GM23338 (cell line): ENCODE data around the gene RGPD4. TPM values are rescaled to one million over a fixed set of nuclear protein-coding genes. Genes with fewer than 3 reads are reported as not detected.

Experiments used
- ATAC-seq: fragments of 200-7000 bp; cut with Tn5 transposase; 3 replicates; pipeline ENCODE4 v1.9.1; 2020
- DNase-seq: peaks from one replicate; pipeline ENCODE4 v3.0.0-alpha.2; 2015; ENCODE audit warnings: low spot score
- H2AFZ ChIP-seq: fragments of 200-600 bp; sonication (generic); 2 replicates; pipeline ENCODE4 v1.8.0; 2016; ENCODE audit warnings: antibody characterized with exemption, mild to moderate bottlenecking, moderate library complexity
- H3F3A ChIP-seq: fragments of 200-600 bp; sonication (generic); replicated peaks from 2 replicates; pipeline ENCODE4 v1.8.0; 2017; ENCODE audit warnings: antibody characterized with exemption, mixed run types, low read depth
- H3K27ac ChIP-seq: fragments of 200-600 bp; sonication (generic); 2 replicates; pipeline ENCODE4 v1.6.1; 2016; ENCODE audit warnings: low read depth
- H3K27me3 ChIP-seq: fragments of 200-600 bp; sonication (generic); 2 replicates; pipeline ENCODE4 v1.8.0; 2016; ENCODE audit warnings: mild to moderate bottlenecking, mixed run types, moderate library complexity; ENCODE audit not compliant: insufficient read depth
- H3K36me3 ChIP-seq: fragments of 200-600 bp; sonication (generic); 2 replicates; pipeline ENCODE4 v1.8.0; 2016; ENCODE audit warnings: mild to moderate bottlenecking; ENCODE audit not compliant: insufficient read depth
- H3K4me1 ChIP-seq: fragments of 200-600 bp; sonication (generic); 2 replicates; pipeline ENCODE4 v1.8.0; 2016; ENCODE audit warnings: mild to moderate bottlenecking, moderate library complexity; ENCODE audit not compliant: insufficient read depth
- H3K4me2 ChIP-seq: fragments of 200-600 bp; sonication (generic); 2 replicates; pipeline ENCODE4 v1.7.1; 2017; ENCODE audit warnings: mixed run types
- H3K4me3 ChIP-seq: fragments of 200-600 bp; sonication (generic); 2 replicates; pipeline ENCODE4 v1.6.1; 2016; ENCODE audit warnings: mixed run types
- H3K79me2 ChIP-seq: fragments of 200-600 bp; sonication (generic); replicated peaks from 2 replicates; pipeline ENCODE4 v1.8.0; 2017; ENCODE audit warnings: mild to moderate bottlenecking; ENCODE audit not compliant: insufficient read depth
- H3K9me2 ChIP-seq: fragments of 200-600 bp; sonication (generic); 2 replicates; pipeline ENCODE4 v1.8.0; 2017; ENCODE audit not compliant: insufficient read depth
- H4K20me1 ChIP-seq: fragments of 200-600 bp; sonication (generic); replicated peaks from 2 replicates; pipeline ENCODE4 v1.8.0; 2017; ENCODE audit warnings: mild to moderate bottlenecking; ENCODE audit not compliant: insufficient read depth
- H3K27ac Mint-ChIP-seq: 2 replicates; pipeline ENCODE4 v1.8.0; 2020; ENCODE audit warnings: inconsistent platforms, mild to moderate bottlenecking, moderate library complexity, mixed read lengths
- H3K27me3 Mint-ChIP-seq: 3 replicates; pipeline ENCODE4 v1.8.0; 2022; ENCODE audit warnings: low read depth, mild to moderate bottlenecking, moderate library complexity, mixed read lengths, inconsistent platforms; ENCODE audit not compliant: insufficient read depth, poor library complexity
- H3K36me3 Mint-ChIP-seq: 3 replicates; pipeline ENCODE4 v1.8.0; 2021; ENCODE audit warnings: low read depth, mild to moderate bottlenecking, inconsistent platforms, moderate library complexity, mixed read lengths
- H3K4me1 Mint-ChIP-seq: 3 replicates; pipeline ENCODE4 v1.8.0; 2020; ENCODE audit warnings: mild to moderate bottlenecking, inconsistent platforms, mixed read lengths
- H3K4me3 Mint-ChIP-seq: 3 replicates; pipeline ENCODE4 v1.8.0; 2021; ENCODE audit warnings: moderate library complexity, mild to moderate bottlenecking, inconsistent platforms, mixed read lengths
- H3K9me3 Mint-ChIP-seq: 3 replicates; pipeline ENCODE4 v1.8.0; 2020; ENCODE audit warnings: moderate library complexity, mild to moderate bottlenecking, inconsistent platforms, mixed read lengths
- CREB1 ChIP-seq: fragments of 250-450 bp; sonication (Bioruptor Pico); IDR thresholded peaks from 2 replicates; pipeline ENCODE4 v1.5.0; 2020; ENCODE audit warnings: low read depth, mild to moderate bottlenecking, moderate library complexity
- CTCF ChIP-seq, 2 experiments: fragments of 200-600 bp in 1 of 2; sonication (generic) in 1 of 2; conservative IDR thresholded peaks; 2 replicates each; pipeline versions ENCODE4 v1.5.1 to v1.6.1; 2016 to 2017; ENCODE audit warnings: antibody characterized with exemption in 2 of 2, low read depth in 2 of 2, mild to moderate bottlenecking in 2 of 2, moderate library complexity in 1 of 2
- EZH2phosphoT487 ChIP-seq: fragments of 200-600 bp; sonication (generic); IDR thresholded peaks from one replicate; pipeline ENCODE4 v1.8.1; 2018; ENCODE audit warnings: antibody characterized with exemption; ENCODE audit not compliant: unreplicated experiment
- JUNB ChIP-seq: IDR thresholded peaks from one replicate; pipeline ENCODE4 v1.6.1; 2016; ENCODE audit warnings: antibody characterized with exemption; ENCODE audit not compliant: unreplicated experiment
- NANOG ChIP-seq: IDR thresholded peaks from 2 replicates; pipeline ENCODE4 v1.6.1; 2016; ENCODE audit warnings: antibody characterized with exemption, borderline replicate concordance
- POLR2AphosphoS5 ChIP-seq: IDR thresholded peaks from 2 replicates; pipeline ENCODE4 v1.6.1; 2016; ENCODE audit warnings: antibody characterized with exemption, low read depth
- REST ChIP-seq: IDR thresholded peaks from one replicate; pipeline ENCODE4 v1.6.1; 2018; ENCODE audit warnings: antibody characterized with exemption; ENCODE audit not compliant: unreplicated experiment
- STAT1 ChIP-seq: IDR thresholded peaks from one replicate; pipeline ENCODE4 v1.6.1; 2016; ENCODE audit warnings: antibody characterized with exemption; ENCODE audit not compliant: unreplicated experiment
- ZNF462 ChIP-seq: fragments of 250-450 bp; sonication (Bioruptor Pico); IDR thresholded peaks from 2 replicates; pipeline ENCODE4 v1.5.0; 2020; ENCODE audit warnings: mild to moderate bottlenecking, moderate library complexity
- polyA plus RNA-seq: library from polyadenylated mRNA; unstranded; fragments of >200 nt; fragmentation: Nextera tagmentation; extraction: Ambion mirVana; gene quantifications from 2 replicates; pipeline ENCODE4 v1.2.1, GENCODE V29; 2016
- total RNA-seq: library from RNA; depleted of rRNA; stranded (reverse); fragments of >200 nt; shearing (Covaris generic); gene quantifications from 2 replicates; pipeline ENCODE4 v1.2.3, GENCODE V29; 2014

RGPD4 gene
- total and polyA plus RNA-seq, 2 experiments from 2014 or later, result not detected

GRCh38 chr2:107927034-107927534 lies 100.4 kb downstream of the RGPD4 start:
- H3K79me2 ChIP-seq, result no peaks in the 10 kb centered on the region
- H2AFZ ChIP-seq, result no peak overlapping the region
- H3K9me3 Mint-ChIP-seq, result no peaks in the 10 kb centered on the region
- H3K27ac Mint-ChIP-seq, result no peak overlapping the region
- no peaks in the 10 kb centered on the region for H3K27me3 Mint-ChIP-seq
- H3K36me3 Mint-ChIP-seq, result no peaks in the 10 kb centered on the region
- DNase-seq, result no peak
- H3K27ac ChIP-seq, result no peak overlapping the region
- no peaks in the 10 kb centered on the region for H3F3A ChIP-seq
- no peak for TF ChIP-seq EZH2phosphoT487
- no peak for TF ChIP-seq POLR2AphosphoS5
- no peak for TF ChIP-seq ZNF462
- no peak for TF ChIP-seq CTCF (conservative IDR thresholded peaks at IDR 0.05; ENCODE audit: low read depth in 2 of 2)
- no peak for TF ChIP-seq CREB1 (CRISPR knock-in tag)
- no peak for TF ChIP-seq NANOG
- no peak for TF ChIP-seq REST
- TF ChIP-seq STAT1, result no peak
- no peak for TF ChIP-seq JUNB
- no peaks in the 10 kb centered on the region for H3K36me3 ChIP-seq
- no peaks in the 10 kb centered on the region for H3K27me3 ChIP-seq
- H4K20me1 ChIP-seq, result no peaks in the 10 kb centered on the region; the same call in 1 of the 2 replicates
- no peak for ATAC-seq
- no peaks in the 10 kb centered on the region for H3K4me1 Mint-ChIP-seq
- no peak overlapping the region for H3K4me3 ChIP-seq
- H3K4me3 Mint-ChIP-seq, result no peak overlapping the region
- H3K9me2 ChIP-seq, result no peaks in the 10 kb centered on the region
- no peaks in the 10 kb centered on the region for H3K4me1 ChIP-seq
- H3K4me2 ChIP-seq, result no peak overlapping the region
